HG03095 (cell line): Measurements from ENCODE around the gene ZDHHC16.

Experiments used
- ATAC-seq: cut with Tn5 transposase; IDR thresholded peaks from one replicate; pipeline ENCODE4 v1.9.1; 2021; ENCODE audit warnings: moderate library complexity; ENCODE audit not compliant: unreplicated experiment

Gene ZDHHC16

DNA sequence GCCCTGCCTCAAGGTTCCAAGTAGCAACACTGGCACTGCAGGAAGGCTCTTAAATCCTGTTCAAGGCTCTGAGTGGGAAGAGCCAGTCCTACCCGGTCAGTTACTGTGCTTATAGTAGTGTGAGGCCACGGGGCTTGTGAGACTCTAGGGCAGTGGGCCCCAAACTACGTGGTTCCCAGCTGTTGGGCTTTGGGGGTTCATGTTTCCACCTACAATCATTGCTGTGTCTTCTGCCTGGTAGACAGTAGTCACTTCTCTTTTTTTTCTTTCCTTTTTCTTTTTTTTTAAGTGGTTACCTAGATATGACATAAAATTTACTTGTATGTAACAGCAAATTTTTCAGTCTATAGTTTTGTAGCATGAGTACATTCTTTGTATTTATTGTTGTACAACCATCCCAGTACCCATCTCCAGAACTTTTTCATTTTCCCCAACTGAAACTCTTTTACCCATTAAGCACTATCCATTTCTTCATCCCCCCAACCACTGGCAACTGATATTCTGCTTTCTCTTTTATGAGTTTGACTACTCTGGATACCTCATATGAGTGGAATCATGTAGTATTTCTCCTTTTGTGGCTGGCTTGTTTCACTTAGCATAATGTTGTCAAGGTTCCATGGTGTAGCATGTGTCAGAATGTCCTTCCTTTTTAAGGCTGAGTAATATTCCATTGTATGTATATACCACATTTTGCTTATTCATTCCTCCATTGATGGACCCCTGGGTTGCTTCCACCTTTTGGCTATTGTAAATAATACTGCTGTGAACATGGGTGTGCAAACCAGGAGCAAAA, 60.4 kb downstream of the ZDHHC16 start:
- no peak for ATAC-seq
